GM18873 (cell line): ENCODE results near the gene WSCD2.

ENCODE experiments used
- ATAC-seq: cut with Tn5 transposase; IDR thresholded peaks from one replicate; pipeline ENCODE4 v1.9.1; 2021; ENCODE audit warnings: mild to moderate bottlenecking, moderate library complexity, moderate number of reproducible peaks; ENCODE audit not compliant: unreplicated experiment, low FRiP score

Gene WSCD2

GRCh38 chr12:108228746-108229145 lies 99.7 kb downstream of the WSCD2 start:
- no peak for ATAC-seq

GRCh38 chr12:108231109-108231905 lies 102.2 kb downstream of the WSCD2 start:
- no peak for ATAC-seq

- ATAC-seq, result no peak
These were observed 102.9 kb downstream of the WSCD2 start for GRCh38 chr12:108231909-108232434.

GRCh38 chr12:108232565-108232964 lies 103.5 kb downstream of the WSCD2 start:
- no peak for ATAC-seq

- ATAC-seq, result no peak
These were observed 105.1 kb downstream of the WSCD2 start for GRCh38 chr12:108234158-108234557.

- ATAC-seq, result no peak
These were observed 106.3 kb downstream of the WSCD2 start for GRCh38 chr12:108235197-108235984.

- ATAC-seq, result no peak
These were observed 106.8 kb downstream of the WSCD2 start for GRCh38 chr12:108235985-108236263.

GRCh38 chr12:108236366-108236765 lies 107.3 kb downstream of the WSCD2 start:
- ATAC-seq, result no peak

GRCh38 chr12:108237272-108237671 lies 108.2 kb downstream of the WSCD2 start:
- no peak for ATAC-seq

GRCh38 chr12:108238474-108238873 lies 109.4 kb downstream of the WSCD2 start:
- ATAC-seq, result no peak

- ATAC-seq, result no peak
These were observed 110.3 kb downstream of the WSCD2 start for GRCh38 chr12:108239378-108239777.

GRCh38 chr12:108240027-108240785 lies 111.1 kb downstream of the WSCD2 start:
- no peak for ATAC-seq

- no peak for ATAC-seq
These were observed 111.8 kb downstream of the WSCD2 start for GRCh38 chr12:108240928-108241327.

- no peak for ATAC-seq
These were observed 113.1 kb downstream of the WSCD2 start for GRCh38 chr12:108241986-108242703.

GRCh38 chr12:108247130-108247529 lies 118.0 kb downstream of the WSCD2 start:
- ATAC-seq, result no peak

- no peak for ATAC-seq
These were observed 118.9 kb downstream of the WSCD2 start for GRCh38 chr12:108248011-108248410.

- ATAC-seq, result no peak
These were observed 123.4 kb downstream of the WSCD2 start for GRCh38 chr12:108252523-108252922.

GRCh38 chr12:108253540-108253939 lies 124.5 kb downstream of the WSCD2 start:
- no peak for ATAC-seq

- ATAC-seq, result no peak
These were observed 124.9 kb downstream of the WSCD2 start for GRCh38 chr12:108254030-108254429.

- no peak for ATAC-seq
These were observed 125.6 kb downstream of the WSCD2 start for GRCh38 chr12:108254517-108255251.
